ENCODE data around the gene MAML2.

The MAML2 gene

GRCh38 chr11:96081561-96081960, 261.4 kb downstream of the MAML2 start:
- DNase-seq (ENCODE audit: low read depth in 1 of 2, low spot score in 1 of 2) = no peak

GRCh38 chr11:96079691-96080090, 263.3 kb downstream of the MAML2 start:
- no peak for DNase-seq (ENCODE audit: low read depth in 1 of 2, low spot score in 1 of 2)

- DNase-seq (ENCODE audit: low read depth in 1 of 2, low spot score in 1 of 2) = no peak
These were observed 267.4 kb downstream of the MAML2 start for GRCh38 chr11:96075532-96075959.

DNA sequence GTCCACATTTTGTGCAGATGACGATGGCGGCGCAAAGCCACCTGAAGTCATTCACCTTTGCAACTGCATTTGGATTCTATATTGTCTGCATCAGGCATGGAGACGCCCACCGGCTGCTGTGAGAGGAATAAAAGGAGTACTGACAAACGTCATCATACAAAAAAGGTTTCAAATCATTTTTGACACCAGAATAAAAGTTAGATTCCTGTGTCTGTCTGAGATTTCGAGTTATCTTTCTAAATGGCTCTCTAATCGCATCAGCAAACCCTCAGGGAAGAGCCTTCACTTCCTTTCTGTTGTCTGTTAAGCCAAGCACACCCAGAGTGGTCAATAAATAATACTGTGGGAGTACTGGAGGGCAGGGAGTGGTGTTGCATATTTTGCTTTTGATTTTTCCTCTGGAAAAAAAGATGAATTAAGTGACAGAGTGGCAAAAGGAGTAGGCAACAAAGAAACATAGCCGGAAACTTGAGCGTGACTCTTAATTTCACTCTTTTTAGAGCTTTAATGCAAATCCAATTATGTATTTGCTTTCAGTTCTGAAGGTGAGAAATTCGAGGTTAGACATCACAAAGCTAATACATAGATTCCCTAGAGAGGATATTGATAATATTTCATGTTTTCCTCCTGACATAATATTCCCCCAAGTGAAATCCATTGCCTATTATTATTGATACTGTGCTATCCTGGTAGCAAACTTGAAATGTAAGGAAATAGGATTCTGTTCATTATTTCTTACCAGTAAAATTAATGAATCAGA, 268.3 kb downstream of the MAML2 start:
- DNase-seq (ENCODE audit: low read depth in 1 of 2, low spot score in 1 of 2) = no peak

DNA sequence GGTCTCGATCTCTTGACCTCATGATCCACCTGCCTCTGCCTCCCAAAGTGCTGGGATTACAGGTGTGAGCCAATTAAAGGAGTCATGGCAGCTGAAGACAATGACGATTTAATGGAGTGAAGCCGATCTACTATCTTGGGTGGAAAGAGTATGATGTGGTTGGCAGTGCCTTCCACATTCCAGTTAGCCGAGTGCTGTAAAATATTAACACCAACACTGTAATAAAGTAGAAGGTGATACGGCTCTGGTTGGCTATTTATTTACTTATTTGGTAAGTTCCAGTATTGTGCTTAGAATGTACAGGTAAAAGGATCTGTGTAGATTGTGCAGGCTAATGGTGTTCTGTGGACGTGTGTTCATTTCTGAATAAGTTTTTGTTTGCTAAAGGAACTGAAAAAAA, 269.5 kb downstream of the MAML2 start:
- no peak for DNase-seq (ENCODE audit: low read depth in 1 of 2, low spot score in 1 of 2)

DNA sequence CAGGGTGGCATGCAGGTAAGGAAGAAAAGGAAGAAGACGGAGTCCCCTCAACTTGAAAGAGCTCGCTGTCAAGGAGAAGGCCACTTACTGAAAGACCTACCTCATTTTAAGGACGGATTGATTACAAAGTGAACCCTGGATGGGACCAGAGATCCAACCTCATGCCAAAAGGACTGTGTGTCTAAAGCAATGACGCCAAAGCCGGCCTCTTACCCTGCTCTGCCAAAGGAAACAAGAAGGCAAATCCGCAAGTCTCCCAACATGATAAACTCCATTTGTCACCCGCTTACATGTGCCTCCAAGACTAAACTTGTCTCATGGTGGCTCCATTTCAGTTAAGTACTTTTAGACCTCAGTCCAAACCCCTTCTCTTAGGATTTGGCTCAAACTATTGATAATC, 270.4 kb downstream of the MAML2 start:
- no peak for DNase-seq (ENCODE audit: low read depth in 1 of 2, low spot score in 1 of 2)

- no peak for DNase-seq (ENCODE audit: low read depth in 1 of 2, low spot score in 1 of 2)
These were observed 272.5 kb downstream of the MAML2 start for GRCh38 chr11:96070453-96070852.

DNA sequence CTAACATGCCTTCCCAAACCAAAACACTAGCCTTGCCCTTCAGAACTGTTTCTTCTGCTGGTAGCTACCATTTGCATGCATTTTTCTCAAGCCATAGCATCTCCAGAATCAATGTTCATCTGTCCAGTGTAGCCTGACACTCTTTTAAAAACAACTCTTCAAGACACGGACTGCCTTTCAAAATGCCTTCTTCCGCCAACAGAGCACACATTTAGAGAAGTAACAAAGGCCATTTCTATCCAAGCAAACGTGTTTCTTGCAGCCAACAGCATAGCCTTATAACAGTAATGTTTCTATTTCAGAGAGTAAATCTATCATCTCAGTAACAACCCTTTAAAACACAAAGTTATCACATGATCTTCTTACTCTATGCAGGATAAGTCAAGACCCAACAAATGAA, 275.8 kb downstream of the MAML2 start:
- no peak for DNase-seq (ENCODE audit: low read depth in 1 of 2, low spot score in 1 of 2)

GRCh38 chr11:96065379-96065778, 277.6 kb downstream of the MAML2 start:
- no peak for DNase-seq (ENCODE audit: low read depth in 1 of 2, low spot score in 1 of 2)

- DNase-seq (ENCODE audit: low read depth in 1 of 2, low spot score in 1 of 2) = no peak
These were observed 279.1 kb downstream of the MAML2 start for GRCh38 chr11:96063886-96064285.

- DNase-seq (ENCODE audit: low read depth in 1 of 2, low spot score in 1 of 2) = no peak
These were observed 279.9 kb downstream of the MAML2 start for GRCh38 chr11:96063053-96063452.

DNA sequence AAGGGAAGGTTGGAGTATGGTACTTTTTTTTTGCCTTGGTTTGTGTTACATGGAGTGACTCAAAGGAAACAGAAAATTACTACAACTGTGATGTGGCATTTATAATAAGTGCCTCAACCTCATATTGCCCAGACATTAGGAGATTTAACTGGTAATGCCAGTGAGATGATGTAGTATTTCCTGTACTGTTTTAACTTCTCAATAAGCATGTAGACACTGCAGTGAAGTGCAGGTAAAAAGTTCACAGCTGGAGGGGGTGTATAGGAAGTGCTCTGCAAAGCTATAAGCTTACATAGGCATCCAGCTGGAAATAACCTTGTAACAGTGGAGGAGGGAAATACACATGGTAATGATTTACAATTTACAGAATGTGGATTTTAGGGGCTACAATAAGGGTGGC, 280.9 kb downstream of the MAML2 start:
- DNase-seq (ENCODE audit: low read depth in 1 of 2, low spot score in 1 of 2) = no peak

- no peak for DNase-seq (ENCODE audit: low read depth in 1 of 2, low spot score in 1 of 2)
These were observed 281.3 kb downstream of the MAML2 start for GRCh38 chr11:96061730-96062129.

DNA sequence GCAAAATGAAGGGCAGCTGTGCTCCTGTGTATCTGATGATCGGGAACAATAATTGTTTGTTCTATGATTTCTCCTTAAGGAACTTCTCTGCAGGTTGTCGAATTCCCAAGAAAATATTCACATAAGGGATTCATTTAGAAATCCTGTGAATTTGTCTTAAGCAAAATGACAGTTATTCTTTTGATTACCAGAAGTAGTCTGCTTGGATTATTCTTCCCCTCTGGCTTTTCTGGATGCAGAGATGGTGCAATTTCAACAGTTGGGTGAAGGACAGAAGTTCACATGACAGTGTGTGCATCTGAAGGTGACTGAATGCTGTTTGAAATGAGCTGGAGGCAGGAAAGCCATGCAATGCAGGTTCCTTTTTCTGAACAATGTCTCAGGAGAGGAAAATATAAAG, 281.9 kb downstream of the MAML2 start:
- DNase-seq (ENCODE audit: low read depth in 1 of 2, low spot score in 1 of 2) = no peak

DNA sequence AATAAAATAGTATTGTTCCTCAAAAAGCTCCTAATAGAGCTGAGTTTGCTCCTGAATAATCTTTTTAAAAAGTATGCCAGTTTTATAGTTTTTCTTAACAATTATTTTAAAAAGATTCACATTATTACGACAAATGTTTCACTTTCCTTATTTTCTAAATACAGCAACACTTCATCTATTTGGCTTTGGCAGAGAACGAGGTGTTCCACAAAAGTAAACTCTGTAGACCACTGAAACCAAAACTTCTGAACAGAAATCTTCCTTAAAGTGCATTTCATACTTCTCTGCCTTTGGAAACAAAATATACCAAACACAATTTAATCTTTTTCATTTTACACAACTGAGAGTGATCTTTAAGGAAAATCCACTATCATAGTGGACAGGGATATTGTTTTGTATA, 285.5 kb downstream of the MAML2 start:
- no peak for DNase-seq (ENCODE audit: low read depth in 1 of 2, low spot score in 1 of 2)

DNA sequence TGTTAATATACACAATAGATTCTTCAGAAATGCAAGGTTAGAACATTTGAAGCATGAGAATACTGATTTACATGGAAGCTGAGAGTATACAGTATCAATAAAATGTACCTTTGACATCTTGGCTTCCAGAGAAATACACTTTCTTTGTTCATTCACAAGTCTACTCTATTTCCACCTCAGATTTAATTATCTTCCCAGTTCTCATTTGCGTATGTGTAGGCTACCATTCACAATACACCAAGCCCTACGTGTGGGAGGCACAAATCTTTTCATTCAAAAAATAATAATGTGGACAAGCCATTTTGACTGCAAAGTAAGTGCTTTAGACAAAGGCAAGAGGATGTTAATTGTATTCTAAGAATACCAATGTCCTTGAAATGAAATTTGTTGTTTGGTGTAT, 286.4 kb downstream of the MAML2 start:
- DNase-seq (ENCODE audit: low read depth in 1 of 2, low spot score in 1 of 2) = no peak

- DNase-seq (ENCODE audit: low read depth in 1 of 2, low spot score in 1 of 2) = no peak
These were observed 287.1 kb downstream of the MAML2 start for GRCh38 chr11:96055706-96056387.

GRCh38 chr11:96054870-96055705, 287.9 kb downstream of the MAML2 start:
- no peak for DNase-seq (ENCODE audit: low read depth in 1 of 2, low spot score in 1 of 2)

- no peak for DNase-seq (ENCODE audit: low read depth in 1 of 2, low spot score in 1 of 2)
These were observed 289.9 kb downstream of the MAML2 start for GRCh38 chr11:96052921-96053651.

DNA sequence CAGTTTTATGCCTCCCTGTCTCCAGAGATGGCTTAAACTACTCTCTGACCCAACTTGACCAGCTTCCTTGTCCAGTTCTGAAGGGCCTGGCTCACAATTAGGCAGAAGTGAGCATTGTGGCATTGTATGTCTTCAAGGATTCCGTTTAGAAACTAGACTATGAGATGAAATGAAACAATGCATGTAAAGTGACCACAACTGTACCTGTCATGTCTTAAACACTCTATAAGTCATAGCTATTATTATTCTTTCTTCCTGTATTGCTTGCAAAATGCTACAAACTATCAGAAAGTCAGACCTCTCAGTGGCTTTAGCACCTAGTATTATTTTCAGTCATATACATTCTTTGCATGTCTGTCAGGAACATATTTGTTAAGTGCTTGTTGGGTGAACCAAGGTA, 291.2 kb downstream of the MAML2 start:
- no peak for DNase-seq (ENCODE audit: low read depth in 1 of 2, low spot score in 1 of 2)
